Body of pancreas (tissue), 4 donors: ENCODE data around the gene SIM2.

ENCODE experiments used
- POLR2A ChIP-seq, 3 donors: fragments of 450-650 bp; IDR thresholded peaks; one replicate each; pipeline ENCODE4 v1.6.1; 2016; ENCODE audit warnings: antibody characterized with exemption in 3 of 3, mild to moderate bottlenecking in 2 of 3
- TF ChIP-seq, protein P1 (sequence below), 7 experiments: fragments of 450-650 bp in 4 of 7; fragments of 200-600 bp in 3 of 7; sonication (generic) in 3 of 7; IDR thresholded peaks; one replicate each; pipeline ENCODE4 v1.5.1; 2016 to 2019; ENCODE audit warnings: antibody characterized with exemption in 7 of 7

DNA sequence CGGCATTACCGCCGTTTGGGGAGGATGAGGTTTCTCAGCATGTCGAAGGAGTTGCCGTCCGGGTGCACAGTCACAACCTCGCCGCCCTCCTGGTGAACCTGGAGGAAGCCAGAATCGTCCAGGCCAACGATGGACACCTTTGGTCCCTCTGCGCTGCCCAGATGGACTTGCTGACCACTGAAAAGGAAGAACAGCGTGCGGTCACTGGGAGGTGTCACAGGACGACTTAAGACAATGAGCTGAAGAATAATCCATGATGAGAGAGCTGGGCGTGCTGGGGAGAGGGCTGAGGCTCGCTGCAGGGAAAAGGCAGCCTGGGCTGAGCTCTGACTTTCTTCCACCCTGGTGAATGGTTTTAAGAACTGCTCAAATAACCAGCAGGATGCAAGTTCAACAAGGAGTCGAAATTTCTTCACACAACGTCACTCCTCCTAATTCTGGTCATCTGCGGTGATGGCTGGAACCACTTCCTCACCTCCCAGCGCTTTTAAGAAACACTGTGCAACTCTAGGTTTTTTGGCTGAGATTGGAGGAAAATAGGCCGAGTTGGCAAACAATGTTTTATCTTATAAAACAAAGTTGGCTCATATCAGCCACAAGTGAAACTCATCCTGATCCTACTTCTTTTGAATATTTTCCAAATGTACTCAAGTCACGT is 55.5 kb downstream of the SIM2 start:
- TF ChIP-seq, protein P1, sequence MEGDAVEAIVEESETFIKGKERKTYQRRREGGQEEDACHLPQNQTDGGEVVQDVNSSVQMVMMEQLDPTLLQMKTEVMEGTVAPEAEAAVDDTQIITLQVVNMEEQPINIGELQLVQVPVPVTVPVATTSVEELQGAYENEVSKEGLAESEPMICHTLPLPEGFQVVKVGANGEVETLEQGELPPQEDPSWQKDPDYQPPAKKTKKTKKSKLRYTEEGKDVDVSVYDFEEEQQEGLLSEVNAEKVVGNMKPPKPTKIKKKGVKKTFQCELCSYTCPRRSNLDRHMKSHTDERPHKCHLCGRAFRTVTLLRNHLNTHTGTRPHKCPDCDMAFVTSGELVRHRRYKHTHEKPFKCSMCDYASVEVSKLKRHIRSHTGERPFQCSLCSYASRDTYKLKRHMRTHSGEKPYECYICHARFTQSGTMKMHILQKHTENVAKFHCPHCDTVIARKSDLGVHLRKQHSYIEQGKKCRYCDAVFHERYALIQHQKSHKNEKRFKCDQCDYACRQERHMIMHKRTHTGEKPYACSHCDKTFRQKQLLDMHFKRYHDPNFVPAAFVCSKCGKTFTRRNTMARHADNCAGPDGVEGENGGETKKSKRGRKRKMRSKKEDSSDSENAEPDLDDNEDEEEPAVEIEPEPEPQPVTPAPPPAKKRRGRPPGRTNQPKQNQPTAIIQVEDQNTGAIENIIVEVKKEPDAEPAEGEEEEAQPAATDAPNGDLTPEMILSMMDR (IDR thresholded peaks at IDR 0.05), result no peak
- no peak for TF ChIP-seq POLR2A (IDR thresholded peaks at IDR 0.05)
